A549 treated with CORT108297 at 1 μM for 4 hours (cell line): ENCODE data around the gene RAB3IP. TPM values are rescaled to one million over a fixed set of nuclear protein-coding genes. Genes with fewer than 3 reads are reported as not detected.

ENCODE experiments used
- total RNA-seq: library from RNA; stranded (reverse); fragments of 200-300 nt; extraction: Qiagen RNA extraction; gene quantifications from 5 replicates; pipeline ENCODE4 v1.2.3, GENCODE V29; 2022

Gene RAB3IP, protein sequence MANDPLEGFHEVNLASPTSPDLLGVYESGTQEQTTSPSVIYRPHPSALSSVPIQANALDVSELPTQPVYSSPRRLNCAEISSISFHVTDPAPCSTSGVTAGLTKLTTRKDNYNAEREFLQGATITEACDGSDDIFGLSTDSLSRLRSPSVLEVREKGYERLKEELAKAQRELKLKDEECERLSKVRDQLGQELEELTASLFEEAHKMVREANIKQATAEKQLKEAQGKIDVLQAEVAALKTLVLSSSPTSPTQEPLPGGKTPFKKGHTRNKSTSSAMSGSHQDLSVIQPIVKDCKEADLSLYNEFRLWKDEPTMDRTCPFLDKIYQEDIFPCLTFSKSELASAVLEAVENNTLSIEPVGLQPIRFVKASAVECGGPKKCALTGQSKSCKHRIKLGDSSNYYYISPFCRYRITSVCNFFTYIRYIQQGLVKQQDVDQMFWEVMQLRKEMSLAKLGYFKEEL
- 12.1 to 15.8 TPM (median 12.7 TPM) in 5 replicates for total RNA-seq

DNA sequence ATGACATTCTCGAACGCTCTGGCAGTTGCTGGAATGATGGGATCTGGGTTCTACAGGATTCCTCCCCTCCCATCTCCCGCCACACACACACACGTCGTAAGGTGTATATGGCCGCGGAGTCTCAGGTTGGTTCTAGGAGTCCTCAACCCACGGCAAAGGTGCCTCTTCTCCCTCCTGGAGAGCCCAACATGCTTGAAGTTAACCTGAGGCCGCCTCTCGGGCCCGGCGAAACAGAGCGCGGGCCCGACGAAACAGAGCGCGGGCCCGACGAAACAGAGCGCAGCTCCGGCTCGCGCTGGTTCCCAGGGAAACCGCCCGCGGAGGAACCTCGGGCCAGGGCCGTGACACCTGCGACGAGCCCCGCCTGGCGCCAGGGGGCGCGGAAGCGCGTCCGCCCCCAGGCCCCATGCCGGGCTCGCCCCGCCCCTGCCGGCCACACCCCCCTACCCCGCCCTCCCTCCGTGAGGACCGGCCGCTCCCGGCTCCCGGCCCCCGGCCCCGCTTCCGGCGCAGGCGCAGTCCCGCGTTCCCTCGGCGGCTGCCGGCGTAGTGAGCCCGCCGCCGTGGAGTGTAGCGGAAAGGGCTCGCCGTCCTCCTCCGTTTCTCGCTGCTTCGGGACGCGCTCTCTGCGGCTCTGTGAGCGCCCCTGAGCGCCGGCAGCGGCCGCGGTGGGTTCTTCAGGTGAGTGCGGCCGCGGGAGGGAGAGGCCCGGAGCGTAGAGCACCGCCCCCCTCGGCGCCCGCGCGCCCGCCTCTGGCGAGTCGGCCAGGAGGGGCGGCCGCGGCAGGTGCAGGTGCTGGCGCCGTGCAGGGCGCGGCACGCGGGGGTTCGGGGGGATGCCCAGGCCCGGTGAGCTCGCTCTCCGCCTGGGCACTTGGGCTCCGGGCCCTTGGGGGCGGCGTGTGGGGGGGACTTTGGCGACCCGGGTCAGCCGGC lies at the start of gene RAB3IP:
TSS of gene RAB3IP (plus strand) at position 510 of the 936 bp plus-strand sequence. CDS start 16,549 bp downstream, outside the sequence.

DNA sequence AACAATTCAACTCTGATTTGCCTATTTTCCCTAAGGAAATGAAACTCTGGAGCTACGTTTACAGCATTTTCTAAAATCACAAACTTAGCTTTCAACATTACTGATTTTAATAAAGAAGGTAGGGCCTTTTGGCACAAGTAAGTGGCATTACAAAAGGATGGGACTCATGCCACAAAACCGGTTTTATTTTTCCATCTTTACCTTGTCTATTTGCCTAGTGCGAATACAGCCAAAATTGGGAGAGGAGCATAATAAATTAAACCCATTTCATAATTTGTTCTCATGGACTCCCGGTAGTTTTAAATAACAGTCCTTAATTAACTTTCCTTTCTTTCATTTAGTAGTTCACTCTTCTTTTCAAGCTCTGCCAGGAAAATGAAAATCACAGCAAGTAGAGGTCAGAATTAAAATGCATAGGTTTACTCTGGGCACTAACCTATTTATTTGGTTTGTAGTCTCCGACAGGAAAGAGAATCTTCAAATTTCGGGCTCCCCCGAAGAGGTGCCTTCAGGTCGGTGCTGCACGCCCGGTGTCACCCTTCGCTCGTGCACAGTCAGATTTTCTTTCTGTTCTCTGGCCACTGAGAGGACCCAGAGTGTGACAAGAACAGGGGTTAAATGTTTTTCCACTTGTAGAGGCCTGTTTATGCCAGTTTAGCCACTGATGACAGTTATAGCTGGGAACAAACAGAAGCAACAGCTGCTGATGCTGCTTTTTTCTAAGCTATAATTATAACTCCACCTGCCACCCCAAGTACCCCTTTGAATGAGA lies 39.7 kb upstream of the RAB3IP start, which contains the start of gene BEST3:
TSS of gene BEST3 (minus strand) at position 535 of the 772 bp plus-strand sequence. CDS start 1,505 bp downstream, outside the sequence.

DNA sequence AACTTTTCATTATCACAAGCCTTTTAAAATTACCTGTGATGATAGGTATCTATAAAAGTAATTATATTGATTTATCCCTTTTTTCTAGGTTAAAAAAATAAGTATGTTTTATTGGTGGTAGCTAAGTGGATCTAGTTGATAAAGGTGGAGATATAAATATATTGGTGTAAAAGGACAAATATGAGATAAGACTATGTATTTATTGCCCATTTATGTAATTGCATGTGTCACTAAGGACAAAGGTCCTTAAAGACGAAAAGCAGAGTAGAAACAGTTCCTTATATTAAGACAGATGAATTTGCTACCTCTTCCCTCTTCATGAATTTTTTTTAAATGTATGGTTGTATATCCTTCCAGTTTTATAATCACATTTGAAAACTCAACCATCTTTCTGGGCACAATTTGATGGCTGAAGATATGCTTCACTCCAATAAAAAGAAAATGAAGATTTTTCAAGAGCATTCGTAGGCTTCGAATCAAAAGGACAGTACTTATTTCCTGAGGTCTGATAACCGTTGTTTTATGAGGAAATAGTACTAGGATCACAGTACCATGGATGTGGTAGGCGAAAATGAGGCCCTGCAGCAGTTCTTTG lies 86.4 kb downstream of the RAB3IP start, which contains the start of gene MYRFL:
TSS of gene MYRFL (plus strand) at position 262 of the 595 bp plus-strand sequence. CDS start at position 553, 291 bp downstream.

Other genes with a start within 250 kb of the RAB3IP start
- 274 to 382 TPM (median 284 TPM) in 5 replicates for gene CCT2, start 153.4 kb upstream of the RAB3IP start, total RNA-seq
- not detected in 5 replicates for gene LRRC10, start 128.0 kb upstream of the RAB3IP start, total RNA-seq
- 1.0 to 1.4 TPM (median 1.1 TPM) in 5 replicates for gene BEST3, start 39.6 kb upstream of the RAB3IP start, total RNA-seq
- 0.06 to 0.08 TPM (median 0.07 TPM) in 3 of 5 replicates, not detected in the others for gene MYRFL, start 86.4 kb downstream of the RAB3IP start, total RNA-seq